Gastroesophageal sphincter (tissue), 3 donors: ENCODE data around the gene CNGA4.

ENCODE experiments used
- POLR2A ChIP-seq, 2 donors: fragments of 450-650 bp; IDR thresholded peaks; one replicate each; pipeline ENCODE4 v1.6.1; 2017; ENCODE audit warnings: antibody characterized with exemption in 2 of 2, mild to moderate bottlenecking in 2 of 2, moderate library complexity in 1 of 2
- POLR2AphosphoS5 ChIP-seq: sonication (generic); formaldehyde crosslinking; IDR thresholded peaks from one replicate; pipeline ENCODE4 v1.6.1; 2017; ENCODE audit warnings: antibody characterized with exemption
- TF ChIP-seq, protein P1 (sequence below), 4 experiments: fragments of 200-600 bp in 2 of 4; fragments of 450-650 bp in 2 of 4; sonication (generic) in 1 of 4; IDR thresholded peaks; one replicate each; pipeline ENCODE4 v1.5.1; 2017 to 2019; ENCODE audit warnings: antibody characterized with exemption in 4 of 4, mild to moderate bottlenecking in 2 of 4, moderate library complexity in 2 of 4

DNA sequence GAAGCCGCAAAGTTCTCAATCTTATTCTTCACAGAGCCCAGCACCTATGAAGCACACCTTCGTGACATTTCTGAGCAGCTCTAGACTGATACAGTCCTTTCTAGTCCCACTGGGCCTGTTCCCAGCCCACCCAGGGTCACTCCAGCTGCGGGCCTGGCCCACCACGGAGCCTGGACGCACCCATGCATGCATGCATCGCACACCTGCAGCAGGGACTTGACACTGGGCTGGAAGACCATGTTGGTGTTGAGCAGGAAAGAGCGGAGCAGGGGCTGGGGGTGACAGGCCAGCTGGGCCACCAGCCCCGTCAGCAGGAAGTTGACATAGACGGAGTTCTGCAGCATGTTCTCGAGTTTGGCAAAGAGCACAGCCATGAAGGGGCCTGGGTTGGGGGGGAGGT is 24.4 kb upstream of the CNGA4 start:
- TF ChIP-seq POLR2A (IDR thresholded peaks at IDR 0.05) = no peak
- TF ChIP-seq, protein P1, sequence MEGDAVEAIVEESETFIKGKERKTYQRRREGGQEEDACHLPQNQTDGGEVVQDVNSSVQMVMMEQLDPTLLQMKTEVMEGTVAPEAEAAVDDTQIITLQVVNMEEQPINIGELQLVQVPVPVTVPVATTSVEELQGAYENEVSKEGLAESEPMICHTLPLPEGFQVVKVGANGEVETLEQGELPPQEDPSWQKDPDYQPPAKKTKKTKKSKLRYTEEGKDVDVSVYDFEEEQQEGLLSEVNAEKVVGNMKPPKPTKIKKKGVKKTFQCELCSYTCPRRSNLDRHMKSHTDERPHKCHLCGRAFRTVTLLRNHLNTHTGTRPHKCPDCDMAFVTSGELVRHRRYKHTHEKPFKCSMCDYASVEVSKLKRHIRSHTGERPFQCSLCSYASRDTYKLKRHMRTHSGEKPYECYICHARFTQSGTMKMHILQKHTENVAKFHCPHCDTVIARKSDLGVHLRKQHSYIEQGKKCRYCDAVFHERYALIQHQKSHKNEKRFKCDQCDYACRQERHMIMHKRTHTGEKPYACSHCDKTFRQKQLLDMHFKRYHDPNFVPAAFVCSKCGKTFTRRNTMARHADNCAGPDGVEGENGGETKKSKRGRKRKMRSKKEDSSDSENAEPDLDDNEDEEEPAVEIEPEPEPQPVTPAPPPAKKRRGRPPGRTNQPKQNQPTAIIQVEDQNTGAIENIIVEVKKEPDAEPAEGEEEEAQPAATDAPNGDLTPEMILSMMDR (IDR thresholded peaks at IDR 0.05) = no peak
- no peak for TF ChIP-seq POLR2AphosphoS5
